SK-N-SH treated with all-trans-retinoic acid at 6 μM for 48 hours (cell line): ENCODE results near the gene PPP1R36.
"Not testable (repeated sequence)": the region's sequence is repeated elsewhere in the genome, so short reads cannot be mapped to it uniquely, and the experiment has no call there.

ENCODE experiments used
- PATZ1 ChIP-seq: fragments of 250-450 bp; sonication (Bioruptor Pico); IDR thresholded peaks from 2 replicates; pipeline ENCODE4 v1.8.0; 2020; ENCODE audit warnings: mild to moderate bottlenecking, moderate library complexity, borderline replicate concordance
- PPARA ChIP-seq: fragments of 250-450 bp; sonication (Bioruptor Pico); IDR thresholded peaks from 2 replicates; pipeline ENCODE4 v1.5.0; 2020; ENCODE audit warnings: mild to moderate bottlenecking, borderline replicate concordance
- ZFP3 ChIP-seq: fragments of 250-450 bp; sonication (Bioruptor Pico); IDR thresholded peaks from 2 replicates; pipeline ENCODE4 v1.5.0; 2020; ENCODE audit warnings: mild to moderate bottlenecking, moderate library complexity
- ZFP30 ChIP-seq: fragments of 450-650 bp; formaldehyde crosslinking; IDR thresholded peaks from 2 replicates; pipeline ENCODE4 v1.5.0; 2022; ENCODE audit warnings: mild to moderate bottlenecking, moderate library complexity
- ZNF70 ChIP-seq: fragments of 450-650 bp; formaldehyde crosslinking; IDR thresholded peaks from 2 replicates; pipeline ENCODE4 v1.5.0; 2020; ENCODE audit warnings: mild to moderate bottlenecking, moderate library complexity

- not testable (repeated sequence) for TF ChIP-seq PPARA; ZNF70 (CRISPR knock-in tag); ZFP30 (CRISPR knock-in tag); ZFP3 (CRISPR knock-in tag); PATZ1
These were observed 8.5 kb downstream of the PPP1R36 start for GRCh38 chr14:64558216-64558615.
